ENCODE measurements around the gene TTC12. TPM values are rescaled to one million over a fixed set of nuclear protein-coding genes. Genes with fewer than 3 reads are reported as not detected.

TTC12 gene
- polyA plus RNA-seq, 1 donor (not counting 4 experiments of a cell fraction or from before 2014, with no cell fraction given): 27.3 TPM

GRCh38 chr11:113311536-113311935, 2.8 kb upstream of the TTC12 start:
- TF ChIP-seq CTCF (optimal IDR thresholded peaks at IDR 0.05 in 1 of 3, IDR thresholded peaks at IDR 0.05 in 1 of 3, conservative IDR thresholded peaks at IDR 0.05 in 1 of 3; ENCODE audit: extremely low read depth in 1 of 3, insufficient read depth in 2 of 3, low read length in 3 of 3): no peak
- TF ChIP-seq EZH2 (IDR thresholded peaks at IDR 0.05; ENCODE audit: low read length): no peak
- Histone ChIP-seq H3K27me3 (ENCODE audit: control insufficient read depth, extremely low read depth, insufficient read depth, low read length) (no peaks in the 10 kb centered on the region), H2AFZ (ENCODE audit: control insufficient read depth, low read length) (no peak overlapping the region), H3K9ac (ENCODE audit: control insufficient read depth, extremely low read depth, insufficient read depth, low read length) (no peak overlapping the region), H3K4me2 (ENCODE audit: control insufficient read depth, extremely low read depth, insufficient read depth, low read depth, low read length) (no peak overlapping the region), H3K4me1 (ENCODE audit: control insufficient read depth, extremely low read depth, insufficient read depth, low read length) (peaks cover 28% of the 10 kb centered on the region), H3K79me2 (ENCODE audit: control insufficient read depth, insufficient read depth, low read length) (peaks cover 9% of the 10 kb centered on the region), H3K4me3 (ENCODE audit: control insufficient read depth in 2 of 3, extremely low read depth in 1 of 3, insufficient read depth in 2 of 3, low read depth in 1 of 3, low read length in 3 of 3) (no peak overlapping the region), H3K9me1 (ENCODE audit: control insufficient read depth, extremely low read depth, insufficient read depth, low read length) (no peaks in the 10 kb centered on the region), H3K27ac (ENCODE audit: control insufficient read depth, insufficient read depth, low read length) (no peak overlapping the region), H4K20me1 (ENCODE audit: control insufficient read depth, extremely low read depth, insufficient read depth, low read length) (no peaks in the 10 kb centered on the region), H3K9me3 (ENCODE audit: control insufficient read depth, low read depth, low read length) (no peaks in the 10 kb centered on the region), H3K36me3 (ENCODE audit: control insufficient read depth in 2 of 2, extremely low read depth in 1 of 2, insufficient read depth in 2 of 2, low read length in 2 of 2) (no peaks in the 10 kb centered on the region)
- dilution Hi-C loops (cut with MboI; ENCODE audit: extremely low pct_ligation_motif_present, low sequenced_read_pairs): no loop called here
- FAIRE-seq (no peak), DNase-seq (ENCODE audit: low read depth, low spot score) (no peak)

DNA sequence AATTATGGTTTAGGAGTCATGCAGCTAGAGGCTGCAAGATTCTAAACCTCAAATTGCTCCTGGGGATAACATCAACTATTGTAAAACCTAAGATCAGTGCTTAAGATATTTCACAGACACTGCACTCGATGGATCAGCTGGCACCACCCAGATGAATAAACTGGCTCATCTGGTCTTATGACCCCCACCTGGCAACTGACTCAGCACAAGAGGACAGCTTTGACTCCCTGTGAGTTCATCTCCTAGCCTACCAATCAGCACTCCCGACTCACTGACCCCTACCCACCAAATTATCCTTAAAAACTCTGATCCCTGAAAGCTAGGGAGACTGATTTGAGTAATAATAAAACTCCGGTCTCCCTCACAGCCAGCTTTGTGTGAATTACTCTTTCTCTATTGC, 782 bp upstream of the TTC12 start:
- TF ChIP-seq CTCF (optimal IDR thresholded peaks at IDR 0.05 in 1 of 3, IDR thresholded peaks at IDR 0.05 in 1 of 3, conservative IDR thresholded peaks at IDR 0.05 in 1 of 3; ENCODE audit: extremely low read depth in 1 of 3, insufficient read depth in 2 of 3, low read length in 3 of 3) (no peak), EZH2 (IDR thresholded peaks at IDR 0.05; ENCODE audit: low read length) (no peak)
- Histone ChIP-seq H3K9me1 (ENCODE audit: control insufficient read depth, extremely low read depth, insufficient read depth, low read length) (no peaks in the 10 kb centered on the region), H3K4me2 (ENCODE audit: control insufficient read depth, extremely low read depth, insufficient read depth, low read depth, low read length) (peak overlapping the region; percentile 80), H4K20me1 (ENCODE audit: control insufficient read depth, extremely low read depth, insufficient read depth, low read length) (no peaks in the 10 kb centered on the region), H3K27me3 (ENCODE audit: control insufficient read depth, extremely low read depth, insufficient read depth, low read length) (no peaks in the 10 kb centered on the region), H3K9me3 (ENCODE audit: control insufficient read depth, low read depth, low read length) (no peaks in the 10 kb centered on the region), H3K79me2 (ENCODE audit: control insufficient read depth, insufficient read depth, low read length) (peaks cover 12% of the 10 kb centered on the region), H2AFZ (ENCODE audit: control insufficient read depth, low read length) (no peak overlapping the region), H3K9ac (ENCODE audit: control insufficient read depth, extremely low read depth, insufficient read depth, low read length) (no peak overlapping the region), H3K36me3 (ENCODE audit: control insufficient read depth in 2 of 2, extremely low read depth in 1 of 2, insufficient read depth in 2 of 2, low read length in 2 of 2) (peaks cover 0 to 2% of the 10 kb centered on the region in 2 experiments), H3K4me1 (ENCODE audit: control insufficient read depth, extremely low read depth, insufficient read depth, low read length) (peaks cover 30% of the 10 kb centered on the region), H3K4me3 (ENCODE audit: control insufficient read depth in 2 of 3, extremely low read depth in 1 of 3, insufficient read depth in 2 of 3, low read depth in 1 of 3, low read length in 3 of 3) (peak overlapping the region in 1 of 3 experiments; percentile 67), H3K27ac (ENCODE audit: control insufficient read depth, insufficient read depth, low read length) (peak overlapping the region; percentile 65)
- no peak for FAIRE-seq
- dilution Hi-C loops (cut with MboI; ENCODE audit: extremely low pct_ligation_motif_present, low sequenced_read_pairs): no loop called here
- DNase-seq (ENCODE audit: low read depth, low spot score): no peak

Measured in keratinocyte (primary cell).